CD4-positive, alpha-beta T cell treated with Interleukin-12 subunit alpha and Interleukin-12 subunit beta, for 1 hour (primary cell): ENCODE measurements around the gene AQP5.

Source experiments
- DNase-seq: peaks from one replicate; pipeline ENCODE4 v3.0.0-alpha.2; 2020

The AQP5 gene

DNA sequence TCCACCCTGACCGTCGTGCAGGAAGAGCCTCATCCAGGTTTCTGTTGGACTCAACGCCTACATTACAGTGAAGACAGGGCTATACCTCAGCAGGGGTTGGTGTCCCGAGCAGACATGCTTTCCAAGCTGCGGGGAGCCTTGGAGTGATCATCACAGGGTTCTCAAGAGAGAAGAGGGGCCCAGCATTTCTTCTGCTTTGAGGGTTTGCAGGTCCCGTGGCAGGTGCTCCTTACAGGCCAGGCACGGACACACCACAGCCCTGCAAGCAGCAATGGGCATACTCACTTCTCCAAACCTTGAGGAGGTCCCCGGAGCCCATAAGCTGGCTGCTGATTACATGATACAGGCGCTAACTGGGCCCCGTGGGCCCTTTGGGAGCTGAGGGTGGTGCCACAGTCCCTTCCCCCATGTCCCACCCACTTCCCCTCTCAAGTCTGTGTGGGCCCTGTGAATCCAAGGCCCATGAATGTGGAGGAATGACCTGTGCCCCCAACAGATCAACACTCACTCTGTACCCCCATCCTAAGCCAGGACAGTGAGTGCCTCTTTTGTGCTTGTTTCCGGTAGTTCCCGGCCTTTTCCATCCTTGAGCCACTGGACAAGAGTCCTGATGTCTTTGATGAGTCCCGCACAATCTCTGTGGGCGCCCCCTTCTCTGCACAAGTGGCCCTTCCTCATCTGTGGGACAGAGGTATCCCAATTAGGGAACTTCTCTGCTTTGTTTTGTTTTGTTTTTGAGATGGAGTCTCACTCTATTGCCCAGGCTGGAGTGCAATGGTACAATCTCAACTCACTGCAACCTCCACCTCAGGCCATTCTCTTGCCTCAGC, 10.0 kb upstream of the AQP5 start:
- no peak for DNase-seq

DNA sequence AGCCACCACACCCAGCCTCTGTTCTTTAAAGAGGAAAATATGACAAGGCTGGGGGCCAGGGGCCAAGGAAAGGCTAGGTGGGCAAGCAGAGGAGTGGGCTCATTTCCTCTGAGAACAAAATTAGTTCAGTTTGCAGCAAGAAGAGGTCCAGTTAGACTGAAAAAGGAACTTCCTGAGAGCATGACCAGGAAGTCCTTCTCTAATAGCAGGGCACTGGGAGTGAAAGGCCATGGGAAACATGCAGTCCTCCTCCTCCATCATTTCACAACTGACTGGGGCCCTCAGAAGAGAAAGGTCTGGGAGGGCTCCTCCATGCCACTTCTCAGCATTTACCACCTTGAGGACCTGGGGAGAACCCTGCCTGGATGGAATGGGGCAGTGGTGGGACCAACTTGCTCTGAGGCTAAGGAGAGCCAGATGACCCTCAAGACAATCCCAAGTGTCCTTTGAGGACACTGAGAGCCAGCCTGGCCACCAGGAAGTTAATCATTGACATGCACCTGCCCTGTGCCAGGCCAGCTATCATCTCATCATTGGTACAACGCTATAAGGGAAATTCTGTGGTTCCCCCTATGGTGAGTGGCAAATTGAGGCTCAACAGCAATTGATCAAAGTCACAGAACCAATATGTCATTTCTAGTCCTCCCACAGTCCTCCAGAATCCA, 9.1 kb upstream of the AQP5 start:
- DNase-seq, result no peak

DNA sequence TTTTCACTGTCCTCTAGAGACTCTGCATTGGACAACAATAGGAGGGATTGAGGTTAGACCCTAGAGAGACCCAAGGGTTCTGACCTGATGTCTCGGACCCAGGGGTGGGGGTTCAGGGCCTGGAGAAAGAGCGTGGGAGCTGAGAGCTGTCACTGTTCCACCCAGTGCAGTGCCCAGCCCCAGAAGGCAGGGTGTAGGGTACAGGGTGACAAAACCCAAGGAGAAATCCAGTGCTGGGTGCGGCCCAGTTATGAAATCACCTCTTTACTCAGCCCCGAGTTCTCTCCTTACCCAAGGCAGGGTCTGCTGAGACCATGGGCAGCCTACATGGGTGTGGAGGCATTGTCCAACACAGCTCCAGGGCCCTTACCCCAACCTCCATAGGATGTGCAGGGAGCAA, 8.5 kb upstream of the AQP5 start:
- no peak for DNase-seq

DNA sequence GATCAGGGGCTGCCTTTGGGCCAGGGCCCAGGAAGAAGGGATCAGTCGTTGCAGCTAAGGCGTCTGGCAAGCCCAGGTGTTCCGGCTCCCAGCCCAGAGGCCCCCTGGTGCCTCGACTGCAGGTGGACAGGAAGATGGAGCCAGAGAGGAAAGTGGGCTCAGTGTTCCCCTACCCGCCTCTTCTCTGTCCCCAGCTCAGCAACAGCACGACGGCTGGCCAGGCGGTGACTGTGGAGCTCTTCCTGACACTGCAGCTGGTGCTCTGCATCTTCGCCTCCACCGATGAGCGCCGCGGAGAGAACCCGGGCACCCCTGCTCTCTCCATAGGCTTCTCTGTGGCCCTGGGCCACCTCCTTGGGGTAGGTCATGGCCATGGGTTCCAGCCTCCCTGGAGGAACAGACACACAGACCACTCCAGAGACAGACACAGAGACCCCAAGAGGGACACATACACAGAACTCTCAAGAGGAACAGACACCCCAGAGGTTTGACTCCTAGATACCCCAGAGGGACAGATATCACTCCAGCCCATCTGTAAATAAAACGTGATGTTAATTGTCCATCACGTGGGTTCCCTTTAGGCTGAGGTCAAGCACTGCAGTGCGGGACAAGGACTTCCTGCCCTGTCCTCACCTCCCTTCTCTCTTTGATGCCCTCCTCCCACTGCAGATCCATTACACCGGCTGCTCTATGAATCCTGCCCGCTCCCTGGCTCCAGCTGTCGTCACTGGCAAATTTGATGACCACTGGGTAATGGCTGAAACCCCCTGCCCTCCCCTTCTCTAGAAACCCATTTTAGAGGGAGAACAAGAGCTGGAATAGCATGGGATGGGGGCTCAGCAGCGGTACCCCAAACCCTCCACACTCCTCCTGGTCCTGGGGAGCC, 7.5 kb upstream of the AQP5 start:
- no peak for DNase-seq

DNA sequence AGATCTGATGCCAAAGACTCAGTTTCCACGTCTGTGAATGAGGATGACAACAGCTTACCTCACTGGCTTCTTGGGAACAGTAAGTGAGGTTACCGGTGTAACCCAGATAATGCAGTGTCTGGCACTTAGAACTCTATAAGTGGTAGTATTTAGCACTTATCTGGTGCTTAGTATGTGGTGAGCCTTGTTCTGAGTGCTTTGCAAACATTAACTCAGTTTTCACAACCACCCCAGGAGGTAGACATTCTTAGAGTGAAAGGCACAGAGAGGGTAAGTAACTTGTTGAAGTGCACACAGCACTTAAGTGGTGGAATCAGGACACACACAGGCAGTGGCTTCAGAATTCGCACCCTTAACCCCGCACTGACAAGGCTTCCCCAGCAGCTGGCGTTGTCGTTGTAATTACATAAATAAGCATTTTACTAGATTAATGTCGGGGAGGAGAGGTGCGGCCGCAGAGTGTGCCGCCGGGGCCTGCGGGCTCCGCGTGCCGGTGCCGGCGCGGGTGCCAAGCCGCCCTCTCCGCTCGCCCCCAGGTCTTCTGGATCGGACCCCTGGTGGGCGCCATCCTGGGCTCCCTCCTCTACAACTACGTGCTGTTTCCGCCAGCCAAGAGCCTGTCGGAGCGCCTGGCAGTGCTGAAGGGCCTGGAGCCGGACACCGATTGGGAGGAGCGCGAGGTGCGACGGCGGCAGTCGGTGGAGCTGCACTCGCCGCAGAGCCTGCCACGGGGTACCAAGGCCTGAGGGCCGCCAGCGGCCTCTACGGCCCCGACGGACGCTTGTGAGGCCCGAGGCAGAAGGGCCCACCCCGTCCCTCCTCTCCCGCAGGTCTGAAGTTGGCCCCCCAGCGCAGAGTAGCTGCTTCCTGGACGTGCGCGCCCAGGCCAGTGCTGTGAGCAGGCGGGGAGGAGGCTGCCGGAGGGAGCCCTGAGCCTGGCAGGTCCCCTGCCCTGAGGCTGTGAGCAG, 6.5 kb upstream of the AQP5 start:
- DNase-seq, result no peak

DNA sequence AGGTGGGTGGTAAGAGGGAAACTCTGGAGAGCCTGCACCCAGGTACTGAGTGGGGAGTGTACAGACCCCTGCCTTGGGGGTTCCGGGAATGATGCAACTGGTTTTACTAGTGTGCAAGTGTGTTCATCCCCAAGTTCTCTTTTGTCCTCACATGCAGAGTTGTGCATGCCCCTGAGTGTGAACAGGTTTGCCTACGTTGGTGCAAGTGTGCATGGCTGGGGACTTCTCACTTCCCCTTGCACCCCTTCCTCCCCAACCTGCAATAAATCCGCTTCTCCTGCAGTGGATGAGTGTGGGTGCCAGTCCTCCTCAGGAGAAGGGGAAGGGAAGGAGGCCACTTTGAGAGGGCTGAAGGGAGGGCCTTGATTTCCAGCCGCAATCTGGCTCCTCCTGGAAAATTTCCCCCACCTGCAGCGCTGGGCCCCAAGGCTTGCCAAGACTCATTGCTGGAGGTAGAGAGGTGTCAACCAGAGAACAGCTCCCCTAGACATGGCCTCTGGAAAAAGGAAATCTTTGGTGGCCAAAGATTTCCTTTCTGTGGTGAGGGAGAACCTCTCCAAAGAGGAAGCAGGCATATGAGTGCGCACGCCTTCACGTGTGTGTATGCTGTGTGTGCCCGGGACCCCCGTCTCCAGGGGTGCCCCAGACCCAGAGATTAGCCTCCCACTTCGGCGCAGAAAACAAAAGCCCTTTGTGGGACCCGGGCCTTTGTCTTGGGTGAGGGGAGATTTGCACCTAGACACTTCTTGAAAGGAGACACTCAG, 5.6 kb upstream of the AQP5 start:
- no peak for DNase-seq

DNA sequence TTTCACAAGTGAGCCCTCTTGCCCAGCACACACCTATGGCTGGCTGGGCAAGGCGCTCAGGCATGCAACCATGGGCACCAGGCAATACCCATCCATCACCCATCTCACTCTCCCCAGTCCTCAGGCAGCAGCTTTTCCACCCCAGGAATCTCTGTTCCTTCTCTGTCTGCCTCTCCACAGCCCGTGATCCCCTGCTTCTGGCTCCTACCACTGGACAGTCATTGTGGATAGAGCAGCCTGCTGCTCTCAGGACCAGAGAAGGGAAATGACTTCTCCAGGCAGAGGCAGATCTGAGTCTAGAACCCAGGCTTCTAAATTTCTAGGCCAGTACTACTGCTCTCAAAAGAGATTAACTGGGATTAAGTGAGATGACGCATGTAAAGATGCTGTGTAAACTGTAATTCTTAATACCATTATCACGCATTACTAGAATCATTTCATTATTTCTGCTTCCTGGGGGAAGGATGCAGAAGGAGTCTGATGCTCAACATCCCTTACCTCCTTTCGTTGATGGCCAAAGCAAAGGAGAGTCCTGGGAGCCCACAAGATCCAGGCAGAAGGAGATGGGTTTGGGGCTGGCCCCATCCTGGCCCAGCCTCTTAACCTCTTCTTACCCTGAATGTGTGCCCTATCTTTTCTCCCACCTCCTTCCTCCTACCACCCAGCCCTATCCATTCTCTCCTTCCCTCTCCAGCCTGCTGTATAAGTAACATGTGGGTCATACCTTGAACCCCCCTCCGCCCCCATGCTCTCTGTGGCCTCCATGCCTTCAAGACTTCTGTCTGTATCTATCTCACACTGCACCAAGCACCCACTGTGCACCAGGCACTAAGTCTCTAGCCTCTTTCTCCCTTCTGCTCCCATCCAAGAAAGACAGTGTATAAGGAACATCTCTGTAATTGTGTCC, 4.8 kb upstream of the AQP5 start:
- no peak for DNase-seq

DNA sequence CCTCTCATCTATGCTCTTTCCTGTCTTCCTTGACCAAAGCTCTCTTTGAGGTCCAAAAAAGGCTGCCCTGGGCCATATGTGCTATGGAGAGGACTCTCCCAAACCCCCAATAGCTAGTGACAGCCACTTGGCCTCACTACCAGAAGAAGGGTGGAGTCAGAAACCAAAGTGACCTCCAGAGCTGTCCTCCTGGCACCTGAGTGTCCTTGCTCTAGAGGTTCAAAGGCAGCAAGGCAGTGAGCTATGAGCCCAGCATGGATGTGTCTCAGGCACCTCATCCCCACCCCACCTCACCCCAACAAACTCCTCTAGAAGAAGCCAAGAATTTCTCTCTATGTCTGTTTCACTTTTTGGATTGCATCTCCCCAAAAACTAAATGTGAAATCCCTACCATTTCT, 4.1 kb upstream of the AQP5 start:
- no peak for DNase-seq

DNA sequence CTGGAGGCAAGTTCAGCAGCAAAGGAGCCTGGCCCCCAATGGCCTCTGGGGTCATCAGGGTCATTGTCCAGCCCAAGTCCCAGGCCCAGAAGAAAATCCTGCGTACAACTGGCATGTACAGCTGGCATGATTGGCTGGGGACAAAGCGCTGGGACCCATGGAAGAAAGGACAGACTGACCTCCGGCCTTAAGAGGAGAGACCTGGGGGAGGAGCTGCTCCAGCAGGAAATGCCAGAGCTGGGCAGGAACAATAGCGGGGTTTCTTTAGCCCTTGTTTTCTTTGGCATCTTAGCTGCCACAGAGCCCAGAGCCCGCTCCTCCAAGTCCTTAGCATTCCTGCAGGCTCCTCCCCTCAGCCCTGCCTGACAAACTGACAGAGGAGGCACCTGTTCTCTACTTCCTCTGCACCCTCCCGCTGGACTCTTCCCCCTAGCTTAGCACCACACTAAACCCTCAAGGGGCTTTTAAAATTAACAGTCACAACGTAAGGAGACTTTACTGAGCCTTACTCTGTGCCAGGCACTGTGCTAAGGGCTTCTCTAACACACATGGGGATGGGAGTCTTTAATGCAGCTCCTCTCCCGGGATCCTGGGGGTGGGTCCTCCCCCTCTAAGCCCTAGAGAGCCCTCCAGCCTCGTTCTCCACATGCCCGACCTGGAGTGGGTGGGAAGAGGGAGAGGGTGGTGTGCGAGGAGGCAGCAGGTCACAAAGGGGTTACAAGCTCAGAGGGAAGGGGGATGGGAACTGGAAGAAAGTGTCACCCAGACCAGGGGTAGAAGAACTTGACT, 1.8 kb upstream of the AQP5 start:
- DNase-seq, result no peak

DNA sequence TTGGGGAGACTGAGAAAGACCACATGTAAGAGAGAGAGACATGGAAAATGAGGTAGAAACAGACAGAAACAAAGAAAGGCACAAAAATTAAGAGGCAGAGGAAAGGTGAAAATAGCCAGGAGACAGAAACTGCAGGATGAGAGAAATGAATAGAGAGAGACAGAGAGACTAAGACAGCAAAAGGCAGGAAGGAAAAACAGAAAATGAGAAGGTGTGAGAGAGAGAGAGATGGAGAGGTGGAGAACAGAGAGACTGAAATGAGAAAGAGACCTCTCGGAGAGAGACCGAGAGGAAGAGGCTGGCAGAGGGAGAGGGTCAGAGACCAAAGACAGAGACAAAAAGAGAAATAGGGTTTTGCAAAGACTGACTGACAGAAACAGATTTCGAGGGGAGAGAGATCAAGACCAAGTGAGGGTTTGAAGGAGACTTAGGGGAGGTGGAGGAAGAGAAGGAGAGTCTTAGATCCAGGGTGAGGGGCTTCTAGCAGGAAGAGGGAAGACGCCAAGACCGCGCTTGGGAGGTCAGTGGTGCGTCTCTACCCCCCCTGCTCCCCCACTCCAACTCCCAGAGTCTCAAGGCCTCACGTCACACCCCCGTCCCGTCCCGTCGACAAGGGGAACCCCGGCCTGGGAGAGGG, 1.1 kb upstream of the AQP5 start:
- no peak for DNase-seq

DNA sequence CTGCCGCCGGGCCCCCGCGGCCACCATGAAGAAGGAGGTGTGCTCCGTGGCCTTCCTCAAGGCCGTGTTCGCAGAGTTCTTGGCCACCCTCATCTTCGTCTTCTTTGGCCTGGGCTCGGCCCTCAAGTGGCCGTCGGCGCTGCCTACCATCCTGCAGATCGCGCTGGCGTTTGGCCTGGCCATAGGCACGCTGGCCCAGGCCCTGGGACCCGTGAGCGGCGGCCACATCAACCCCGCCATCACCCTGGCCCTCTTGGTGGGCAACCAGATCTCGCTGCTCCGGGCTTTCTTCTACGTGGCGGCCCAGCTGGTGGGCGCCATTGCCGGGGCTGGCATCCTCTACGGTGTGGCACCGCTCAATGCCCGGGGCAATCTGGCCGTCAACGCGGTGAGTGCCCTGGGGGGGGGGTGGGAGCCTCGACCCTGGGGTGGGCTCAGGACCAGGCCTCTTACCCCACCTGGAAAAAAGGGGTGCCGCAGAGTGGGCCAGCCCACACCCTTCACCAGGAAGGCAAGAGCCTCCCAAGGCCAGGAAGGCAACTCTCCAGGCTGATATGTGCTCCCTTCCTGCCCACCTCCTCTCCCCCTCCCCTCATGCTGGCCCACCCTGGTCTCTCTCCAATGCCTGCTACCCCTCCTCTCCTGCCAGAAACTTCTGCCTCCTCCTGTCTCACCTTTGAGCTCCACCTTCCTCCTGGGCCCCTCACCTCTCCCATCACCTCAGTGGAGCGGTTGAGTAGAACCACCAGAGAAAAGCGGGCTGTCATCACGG, 507 bp downstream of the AQP5 start:
- DNase-seq, result no peak

DNA sequence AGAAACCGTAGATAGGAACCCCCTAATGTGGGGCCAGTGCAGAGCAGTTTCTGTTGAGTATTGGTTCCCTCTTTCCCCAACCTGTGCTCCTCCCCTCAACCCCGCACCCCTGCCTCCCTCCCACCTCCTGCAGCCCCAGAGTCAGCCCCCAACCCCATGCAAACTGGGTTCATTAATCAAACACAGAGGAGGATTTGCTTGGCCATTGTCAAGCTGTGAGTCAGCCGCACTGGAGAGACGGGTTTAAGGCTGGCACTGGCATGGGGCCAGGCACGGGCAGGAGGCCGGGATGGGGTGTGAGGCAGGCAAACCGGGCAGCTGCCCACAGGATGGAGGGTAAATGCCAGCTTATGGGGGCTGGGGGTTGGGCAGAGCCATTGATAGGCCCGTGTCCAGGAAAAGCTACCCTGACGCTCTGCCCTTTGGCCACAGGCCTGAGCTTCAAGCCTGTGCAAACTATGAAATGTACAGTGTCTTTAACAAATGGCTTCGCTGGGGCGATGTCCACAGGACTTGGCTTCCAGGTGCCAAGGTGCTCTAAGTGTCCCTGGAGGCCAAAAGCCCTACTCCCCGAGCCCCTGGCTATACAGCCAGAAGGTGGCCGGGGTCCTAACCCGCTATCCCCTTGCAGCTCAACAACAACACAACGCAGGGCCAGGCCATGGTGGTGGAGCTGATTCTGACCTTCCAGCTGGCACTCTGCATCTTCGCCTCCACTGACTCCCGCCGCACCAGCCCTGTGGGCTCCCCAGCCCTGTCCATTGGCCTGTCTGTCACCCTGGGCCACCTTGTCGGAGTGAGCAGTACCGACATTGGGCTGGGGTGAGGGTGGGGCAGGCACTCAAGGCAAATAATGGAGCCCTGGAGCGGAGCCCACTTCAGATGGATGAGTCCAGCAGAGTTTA, 1.4 kb downstream of the AQP5 start:
- no peak for DNase-seq

DNA sequence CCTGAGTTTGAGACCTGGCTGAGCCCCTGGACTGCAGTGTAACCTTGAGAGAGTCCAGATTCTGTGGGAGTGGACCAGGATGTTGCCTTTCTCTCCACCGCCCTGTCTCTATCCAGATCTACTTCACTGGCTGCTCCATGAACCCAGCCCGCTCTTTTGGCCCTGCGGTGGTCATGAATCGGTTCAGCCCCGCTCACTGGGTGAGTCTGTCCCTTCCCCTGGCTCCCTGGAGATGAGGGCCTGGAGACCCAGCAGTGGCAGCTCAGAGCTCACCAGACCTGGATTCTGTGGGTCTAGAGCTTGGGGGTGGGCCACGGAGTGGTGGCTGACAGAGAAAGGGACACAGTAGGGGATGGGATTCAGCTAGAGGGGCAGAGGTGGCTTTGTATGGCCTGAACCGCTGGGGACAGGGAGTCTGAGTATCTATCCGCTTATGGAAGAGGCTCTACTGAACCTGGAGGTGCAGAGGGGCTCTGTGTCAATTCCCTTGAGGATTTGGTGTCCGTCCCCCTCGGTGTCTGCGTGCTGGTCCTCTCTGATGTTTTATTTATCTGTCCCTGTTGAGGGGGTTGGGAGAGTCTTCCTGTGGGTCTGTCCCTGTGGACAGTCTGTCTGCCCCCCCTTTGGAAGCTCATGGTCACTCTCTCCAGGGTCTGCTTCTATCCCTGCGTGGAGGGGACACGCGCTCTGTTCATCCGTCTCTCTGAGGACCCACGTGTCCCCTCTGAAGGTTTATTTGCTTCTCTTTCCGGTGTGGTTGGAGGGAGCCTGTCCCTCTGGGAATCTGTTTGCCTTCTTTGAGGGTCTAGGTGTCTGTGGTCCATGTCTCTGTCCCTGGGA, 2.5 kb downstream of the AQP5 start:
- DNase-seq, result no peak

DNA sequence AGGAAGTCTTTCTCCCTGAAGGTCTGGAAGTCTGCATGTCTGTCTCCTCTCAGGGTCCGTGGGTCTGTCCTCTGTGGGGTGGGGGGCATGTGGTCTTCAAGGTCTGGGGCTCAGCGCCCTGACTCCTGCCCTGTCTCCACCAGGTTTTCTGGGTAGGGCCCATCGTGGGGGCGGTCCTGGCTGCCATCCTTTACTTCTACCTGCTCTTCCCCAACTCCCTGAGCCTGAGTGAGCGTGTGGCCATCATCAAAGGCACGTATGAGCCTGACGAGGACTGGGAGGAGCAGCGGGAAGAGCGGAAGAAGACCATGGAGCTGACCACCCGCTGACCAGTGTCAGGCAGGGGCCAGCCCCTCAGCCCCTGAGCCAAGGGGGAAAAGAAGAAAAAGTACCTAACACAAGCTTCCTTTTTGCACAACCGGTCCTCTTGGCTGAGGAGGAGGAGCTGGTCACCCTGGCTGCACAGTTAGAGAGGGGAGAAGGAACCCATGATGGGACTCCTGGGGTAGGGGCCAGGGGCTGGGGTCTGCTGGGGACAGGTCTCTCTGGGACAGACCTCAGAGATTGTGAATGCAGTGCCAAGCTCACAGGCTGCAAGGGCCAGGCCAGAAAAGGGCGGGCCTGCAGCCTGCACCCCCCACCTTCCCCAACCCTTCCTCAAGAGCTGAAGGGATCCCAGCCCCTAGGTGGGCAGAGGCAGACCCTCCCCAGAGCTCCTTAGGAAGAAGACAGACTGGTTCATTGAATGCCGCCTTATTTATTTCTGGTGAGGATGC, 3.4 kb downstream of the AQP5 start:
- DNase-seq, result no peak

DNA sequence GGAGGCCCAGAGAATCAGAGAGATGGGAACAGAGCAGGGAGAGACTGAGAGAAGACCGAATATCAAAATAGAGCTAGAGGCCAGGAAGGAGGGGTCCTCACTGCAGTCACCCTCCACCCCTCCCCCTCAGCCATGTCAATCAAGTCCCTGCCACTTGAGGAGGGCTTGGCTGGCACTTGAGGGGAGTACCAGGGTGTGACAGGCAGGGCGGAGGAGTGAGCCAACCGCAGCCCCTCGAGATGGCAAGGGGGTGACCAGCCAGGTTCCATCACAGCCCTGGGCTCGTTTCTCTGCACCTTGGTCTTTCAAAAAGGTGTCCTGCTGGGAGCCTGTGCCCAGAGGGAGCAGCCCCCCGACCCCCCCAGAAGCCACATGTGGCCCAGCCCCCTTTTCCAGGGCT, 4.2 kb downstream of the AQP5 start:
- DNase-seq, result no peak
